ENCODE results near the gene RAB11FIP4. TPM values are rescaled to one million over a fixed set of nuclear protein-coding genes. Genes with fewer than 3 reads are reported as not detected.

RAB11FIP4 gene
- total RNA-seq, 3 donors from 2014 or later (not counting 1 experiment from before 2014, with no cell fraction given), result 81.4 to 121 (median 102) TPM

DNA sequence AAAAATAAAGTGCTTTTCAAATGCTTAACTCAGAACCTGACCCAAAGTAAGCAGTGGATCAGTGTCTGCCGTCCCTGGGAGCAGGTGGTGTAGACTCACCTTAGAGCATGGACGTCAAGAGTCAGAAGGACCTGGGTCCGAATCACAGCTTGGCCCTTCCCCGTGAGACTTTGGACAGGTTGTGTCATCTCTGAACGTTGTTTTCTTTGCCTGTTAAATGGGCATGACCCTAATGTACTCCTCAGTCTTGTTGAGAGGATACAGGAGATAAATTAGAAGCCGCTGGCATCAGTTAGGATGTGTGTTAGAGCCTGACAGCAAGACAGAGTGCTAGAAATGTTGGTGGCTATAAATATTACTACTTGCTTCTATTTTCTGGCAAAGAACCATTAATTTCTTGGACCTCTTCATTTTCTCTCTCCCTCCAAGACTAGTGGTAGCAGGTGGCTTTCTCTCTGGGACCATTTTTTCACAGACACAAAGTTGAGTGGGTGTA, 68.8 kb downstream of the RAB11FIP4 start:
- no peaks in the 10 kb centered on the region for H3K36me3 ChIP-seq (ENCODE audit: control insufficient read depth, insufficient read depth, low read length)
- ATAC-seq (no peak), DNase-seq (no peak)
- Mint-ChIP-seq H3K4me3 (no peak overlapping the region), H3K4me1 (peaks cover 8 to 9% of the 10 kb centered on the region in 2 donors), H3K9me3 (no peaks in the 10 kb centered on the region), H3K36me3 (no peaks in the 10 kb centered on the region), H3K27me3 (ENCODE audit: low read depth in 2 of 2) (no peaks in the 10 kb centered on the region), H3K27ac (no peak overlapping the region)
- no peaks in the 10 kb centered on the region for H3K27me3 ChIP-seq (ENCODE audit: control insufficient read depth, insufficient read depth, low read length)
- TF ChIP-seq, protein P1, sequence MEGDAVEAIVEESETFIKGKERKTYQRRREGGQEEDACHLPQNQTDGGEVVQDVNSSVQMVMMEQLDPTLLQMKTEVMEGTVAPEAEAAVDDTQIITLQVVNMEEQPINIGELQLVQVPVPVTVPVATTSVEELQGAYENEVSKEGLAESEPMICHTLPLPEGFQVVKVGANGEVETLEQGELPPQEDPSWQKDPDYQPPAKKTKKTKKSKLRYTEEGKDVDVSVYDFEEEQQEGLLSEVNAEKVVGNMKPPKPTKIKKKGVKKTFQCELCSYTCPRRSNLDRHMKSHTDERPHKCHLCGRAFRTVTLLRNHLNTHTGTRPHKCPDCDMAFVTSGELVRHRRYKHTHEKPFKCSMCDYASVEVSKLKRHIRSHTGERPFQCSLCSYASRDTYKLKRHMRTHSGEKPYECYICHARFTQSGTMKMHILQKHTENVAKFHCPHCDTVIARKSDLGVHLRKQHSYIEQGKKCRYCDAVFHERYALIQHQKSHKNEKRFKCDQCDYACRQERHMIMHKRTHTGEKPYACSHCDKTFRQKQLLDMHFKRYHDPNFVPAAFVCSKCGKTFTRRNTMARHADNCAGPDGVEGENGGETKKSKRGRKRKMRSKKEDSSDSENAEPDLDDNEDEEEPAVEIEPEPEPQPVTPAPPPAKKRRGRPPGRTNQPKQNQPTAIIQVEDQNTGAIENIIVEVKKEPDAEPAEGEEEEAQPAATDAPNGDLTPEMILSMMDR (IDR thresholded peaks at IDR 0.05), result no peak
- intact Hi-C loops (cut with micrococcal nuclease), result no loop called here
- no peak overlapping the region for H3K27ac ChIP-seq (ENCODE audit: low read length)
- no peaks in the 10 kb centered on the region for H3K9me3 ChIP-seq (ENCODE audit: control insufficient read depth, insufficient read depth, low read length)
- no peak overlapping the region for H3K4me3 ChIP-seq (ENCODE audit: low read length)
- 82% methylated on average over 5 of the region's 6 CpGs for WGBS (ENCODE audit: insufficient coverage)
- H3K4me1 ChIP-seq (ENCODE audit: control insufficient read depth, insufficient read depth, low read length), result peaks cover 15% of the 10 kb centered on the region

DNA sequence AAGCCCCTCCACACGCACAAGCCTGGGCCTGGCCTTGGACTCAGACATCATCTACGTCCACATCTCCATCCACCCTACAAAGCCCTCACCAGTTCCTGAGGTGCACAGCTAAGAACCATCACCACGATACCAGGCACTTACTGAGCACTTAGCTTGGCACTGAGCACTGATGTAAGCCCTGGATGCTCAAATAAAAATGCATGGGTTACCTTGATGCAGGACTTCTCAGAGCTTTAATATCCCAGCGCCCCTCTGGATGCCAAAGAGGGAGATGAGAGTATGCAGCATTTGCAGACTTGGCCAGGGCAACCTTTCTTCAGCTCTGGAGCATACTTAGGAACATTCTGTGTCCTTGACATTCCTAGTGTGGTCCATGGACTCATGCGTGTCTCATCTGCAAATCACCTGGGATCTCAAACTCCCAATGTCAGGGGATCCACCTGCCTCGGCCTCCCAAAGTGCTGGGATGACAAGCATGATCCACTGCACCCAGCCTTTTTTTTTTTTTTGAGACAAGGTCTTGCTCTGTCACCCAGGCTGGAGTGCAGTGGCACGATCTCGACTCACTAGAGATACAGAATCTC, 69.8 kb downstream of the RAB11FIP4 start:
- peaks cover 15% of the 10 kb centered on the region for H3K4me1 ChIP-seq (ENCODE audit: control insufficient read depth, insufficient read depth, low read length)
- H3K27me3 ChIP-seq (ENCODE audit: control insufficient read depth, insufficient read depth, low read length), result no peaks in the 10 kb centered on the region
- no peaks in the 10 kb centered on the region for H3K9me3 ChIP-seq (ENCODE audit: control insufficient read depth, insufficient read depth, low read length)
- Mint-ChIP-seq H3K27me3 (ENCODE audit: low read depth in 2 of 2) (no peaks in the 10 kb centered on the region), H3K27ac (no peak overlapping the region), H3K36me3 (no peaks in the 10 kb centered on the region), H3K4me1 (peaks cover 8 to 9% of the 10 kb centered on the region in 2 donors), H3K4me3 (no peak overlapping the region), H3K9me3 (no peaks in the 10 kb centered on the region)
- TF ChIP-seq, protein P1 (IDR thresholded peaks at IDR 0.05), result no peak
- ATAC-seq (no peak), DNase-seq (no peak)
- H3K4me3 ChIP-seq (ENCODE audit: low read length), result no peak overlapping the region
- WGBS (ENCODE audit: insufficient coverage), result 89% methylated on average over 8 of the region's 8 CpGs
- intact Hi-C loops (cut with micrococcal nuclease), result no loop called here
- no peaks in the 10 kb centered on the region for H3K36me3 ChIP-seq (ENCODE audit: control insufficient read depth, insufficient read depth, low read length)
- no peak overlapping the region for H3K27ac ChIP-seq (ENCODE audit: low read length)

DNA sequence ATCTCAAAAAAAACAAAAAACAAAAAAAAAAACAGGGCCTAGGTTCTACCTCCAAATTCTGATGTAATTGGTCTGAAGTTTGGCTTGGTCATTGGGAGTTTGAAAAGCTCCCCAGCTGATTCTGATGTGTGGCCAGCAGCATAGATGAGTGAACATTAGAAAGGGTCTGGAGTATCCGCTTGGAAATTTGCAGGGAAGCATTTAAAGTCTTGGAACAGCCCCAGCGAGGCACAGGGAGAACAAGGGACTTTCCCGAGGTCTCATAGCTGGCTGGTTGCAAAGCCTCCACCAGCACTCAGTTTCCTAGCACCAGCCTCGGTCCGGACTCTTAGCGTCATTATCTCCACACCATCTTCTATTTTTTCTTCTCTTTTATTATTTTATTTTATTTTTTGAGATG, 70.8 kb downstream of the RAB11FIP4 start:
- WGBS (ENCODE audit: insufficient coverage), result 88% methylated on average over 5 of the region's 6 CpGs
- Histone ChIP-seq H3K4me3 (ENCODE audit: low read length) (no peak overlapping the region), H3K27ac (ENCODE audit: low read length) (no peak overlapping the region), H3K27me3 (ENCODE audit: control insufficient read depth, insufficient read depth, low read length) (no peaks in the 10 kb centered on the region), H3K9me3 (ENCODE audit: control insufficient read depth, insufficient read depth, low read length) (no peaks in the 10 kb centered on the region), H3K4me1 (ENCODE audit: control insufficient read depth, insufficient read depth, low read length) (peaks cover 19% of the 10 kb centered on the region), H3K36me3 (ENCODE audit: control insufficient read depth, insufficient read depth, low read length) (no peaks in the 10 kb centered on the region)
- Mint-ChIP-seq H3K9me3 (no peaks in the 10 kb centered on the region), H3K27ac (no peak overlapping the region), H3K36me3 (no peaks in the 10 kb centered on the region), H3K27me3 (ENCODE audit: low read depth in 2 of 2) (no peaks in the 10 kb centered on the region), H3K4me1 (peaks cover 8 to 11% of the 10 kb centered on the region in 2 donors), H3K4me3 (no peak overlapping the region)
- intact Hi-C loops (cut with micrococcal nuclease), result no loop called here
- no peak for ATAC-seq
- no peak for DNase-seq
- TF ChIP-seq, protein P1 (IDR thresholded peaks at IDR 0.05), result no peak

All from natural killer cell (primary cell).